ENCODE measurements around the gene LETM1.

- TF ChIP-seq CTCF (IDR thresholded peaks at IDR 0.05) (no peak), POLR2A (IDR thresholded peaks at IDR 0.05) (no peak), POLR2AphosphoS5 (IDR thresholded peaks at IDR 0.05) (no peak)
These were observed 19.3 kb downstream of the LETM1 start for GRCh38 chr4:1836650-1837049.

All from prostate gland (tissue), 2 donors.